Dedifferentiated amniotic fluid mesenchymal stem cell (primary cell): ENCODE results near the gene PDIA6.

ENCODE experiments used
- DNase-seq: peaks from one replicate; pipeline ENCODE4 v3.0.0-alpha.2; 2016; ENCODE audit errors: extremely low spot score

PDIA6 gene

DNA sequence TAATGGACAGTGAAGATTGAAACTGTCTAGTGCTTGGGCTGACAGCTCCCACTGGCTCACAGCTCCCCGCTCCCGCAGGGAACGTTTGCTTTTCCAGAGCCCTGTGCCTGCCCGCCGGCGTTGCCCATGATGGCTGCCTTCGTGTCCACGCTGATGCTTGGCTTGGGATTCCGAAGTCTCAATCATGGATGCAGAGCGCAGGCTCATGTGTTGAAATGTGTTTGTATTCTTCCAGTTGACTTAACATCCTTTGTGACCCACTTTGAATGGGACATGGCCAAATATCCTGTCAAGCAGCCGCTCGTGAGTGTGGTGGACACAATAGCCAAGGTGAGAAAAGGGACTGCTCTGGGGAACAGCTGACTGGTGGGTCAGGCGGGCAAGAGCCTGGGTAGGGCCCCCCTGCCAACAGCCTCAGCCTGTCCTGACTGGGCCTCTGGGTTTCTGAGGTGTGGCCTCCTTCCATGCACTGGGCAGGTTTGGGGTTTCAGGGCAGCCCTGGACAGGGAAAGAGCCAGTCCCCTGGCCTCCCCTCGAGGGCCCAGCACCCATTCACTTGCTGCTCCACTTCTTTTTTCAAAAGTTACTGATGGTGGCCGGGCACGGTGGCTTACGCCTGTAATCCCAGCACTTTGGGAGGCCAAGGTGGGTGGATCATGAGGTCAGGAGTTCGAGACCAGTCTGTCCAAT, 48.3 kb downstream of the PDIA6 start:
- no peak for DNase-seq

DNA sequence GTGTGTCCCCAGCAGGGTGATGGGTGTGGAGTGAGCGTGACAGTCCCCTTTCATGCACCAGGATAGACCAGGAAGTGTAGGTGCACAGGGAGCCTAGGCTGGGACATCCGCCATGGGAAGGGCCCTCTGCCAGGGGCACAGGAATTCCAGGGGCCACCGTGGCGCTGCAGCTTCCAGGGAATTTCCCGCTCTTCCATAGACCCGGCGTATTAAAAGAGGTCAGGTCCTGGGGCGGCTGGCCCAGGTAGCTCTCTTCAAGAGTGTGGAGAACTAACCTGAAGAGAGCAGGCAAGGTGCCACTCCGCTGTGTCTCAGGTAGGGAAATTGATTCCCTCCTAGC, 49.2 kb downstream of the PDIA6 start:
- no peak for DNase-seq

DNA sequence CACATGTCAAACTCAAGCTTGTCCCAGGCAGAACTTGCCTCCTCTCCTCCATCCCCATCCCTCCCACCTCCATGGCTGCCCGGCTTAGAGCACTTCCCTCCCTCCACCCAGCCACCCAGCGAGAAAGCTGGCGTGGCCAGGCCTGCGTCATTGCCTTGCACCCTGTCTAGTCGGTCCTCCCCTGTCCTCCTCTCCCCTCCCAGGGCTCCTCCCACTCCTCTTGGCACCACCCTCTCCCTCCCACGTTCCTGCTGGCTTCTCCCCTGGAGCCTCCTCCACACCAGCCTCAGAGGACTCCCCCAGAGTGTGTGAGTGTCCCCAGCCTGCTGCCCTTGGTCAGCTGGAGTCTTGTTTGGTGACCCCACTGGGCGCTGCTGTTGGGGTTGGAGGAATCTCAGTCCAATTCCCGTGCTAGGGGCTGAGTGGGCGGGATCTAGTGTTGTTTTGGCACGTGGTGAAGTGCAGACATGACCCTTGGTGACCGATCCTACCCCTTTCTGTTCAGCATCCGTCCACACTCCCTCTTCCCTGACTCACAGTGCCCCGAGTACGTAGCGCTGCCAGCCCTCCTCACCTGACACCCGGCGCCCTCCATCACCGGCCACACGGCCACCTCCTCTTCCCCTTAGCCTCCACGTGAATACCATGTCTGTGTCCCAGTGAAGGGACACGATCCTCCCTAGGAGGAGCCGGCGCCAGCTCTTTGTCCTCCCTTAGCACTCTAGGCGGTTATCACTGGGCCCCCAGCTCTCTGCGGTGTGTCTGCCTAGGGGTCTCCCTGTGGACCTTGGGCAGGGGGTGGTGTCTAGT, 49.7 kb downstream of the PDIA6 start:
- no peak for DNase-seq

DNA sequence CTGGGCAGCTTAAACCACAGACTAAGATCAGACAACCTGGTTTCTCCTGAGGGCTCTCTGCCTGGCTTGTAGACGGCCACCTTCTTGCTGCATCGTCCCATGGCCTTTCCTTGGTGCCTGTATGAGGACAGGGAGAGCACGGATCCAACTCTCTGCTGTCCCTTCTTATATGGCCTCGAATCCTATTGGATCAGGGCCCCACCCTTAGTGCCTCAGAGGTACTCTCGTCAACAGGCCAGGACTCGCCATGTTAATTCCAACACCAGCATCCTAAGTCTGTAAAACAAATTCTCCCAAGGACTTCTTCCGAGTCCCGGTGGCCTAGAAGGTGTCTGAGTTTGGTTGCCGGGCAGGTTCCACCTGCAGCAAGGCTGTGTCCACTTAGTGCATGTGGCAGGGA, 51.0 kb downstream of the PDIA6 start:
- DNase-seq = no peak

DNA sequence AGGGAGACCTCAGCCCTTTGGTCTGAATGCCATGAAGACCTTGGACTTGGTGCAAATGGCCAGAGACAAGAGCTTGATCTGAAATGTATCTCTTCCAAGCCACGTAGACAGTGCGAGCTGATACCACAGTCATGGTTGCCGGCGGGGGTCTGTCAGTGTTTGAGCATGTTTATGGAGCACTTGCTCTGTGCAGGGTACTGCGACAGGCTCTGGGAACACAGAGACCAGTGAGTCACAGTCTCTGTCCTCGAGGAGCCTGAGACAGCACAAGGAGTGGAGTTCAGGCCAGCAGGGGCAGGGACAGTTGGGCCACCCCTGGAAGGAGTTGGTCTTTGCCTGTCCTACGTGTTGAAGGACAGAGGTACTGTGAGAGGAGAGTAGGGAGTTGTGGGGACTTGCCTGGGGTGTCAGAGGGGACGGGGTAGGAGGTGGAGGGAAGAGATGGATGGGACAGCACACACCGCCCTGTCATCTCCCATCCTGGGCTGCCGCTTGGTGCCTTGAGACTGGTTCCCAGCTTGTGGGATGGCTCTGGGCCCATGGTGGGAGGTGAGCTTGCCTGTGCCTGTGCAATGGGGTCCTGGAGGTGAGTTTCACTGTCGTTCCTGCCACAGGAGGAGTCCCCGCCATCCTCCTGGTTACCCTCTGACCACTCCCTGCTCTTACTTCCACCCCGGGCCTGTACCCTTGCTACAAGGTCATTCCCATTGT, 51.6 kb downstream of the PDIA6 start:
- DNase-seq = no peak

- no peak for DNase-seq
Observed at GRCh38 chr2:10759151-10759714, 53.4 kb downstream of the PDIA6 start.

GRCh38 chr2:10757814-10758286, 54.7 kb downstream of the PDIA6 start:
- DNase-seq = no peak

GRCh38 chr2:10755621-10756020, 57.0 kb downstream of the PDIA6 start:
- no peak for DNase-seq

DNA sequence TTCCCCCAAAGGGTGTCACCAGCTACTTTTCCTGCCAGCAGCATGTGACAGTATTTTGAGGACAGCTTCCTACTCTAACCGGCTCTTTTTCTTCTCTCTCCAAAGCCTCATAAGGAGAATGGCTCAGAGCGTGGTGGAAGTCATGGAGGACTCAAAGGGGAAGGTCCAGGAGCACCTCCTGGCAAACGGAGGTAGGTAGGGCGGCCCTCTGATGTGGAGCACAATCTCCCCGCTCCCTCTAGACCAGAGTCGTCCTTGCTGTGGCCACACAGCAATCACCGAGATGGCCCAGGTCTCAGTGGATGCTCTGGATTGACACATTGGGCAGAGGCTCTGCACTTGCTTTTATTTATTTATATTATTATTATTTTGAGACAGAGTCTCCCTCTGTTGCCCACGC, 58.7 kb downstream of the PDIA6 start:
- DNase-seq = no peak

DNA sequence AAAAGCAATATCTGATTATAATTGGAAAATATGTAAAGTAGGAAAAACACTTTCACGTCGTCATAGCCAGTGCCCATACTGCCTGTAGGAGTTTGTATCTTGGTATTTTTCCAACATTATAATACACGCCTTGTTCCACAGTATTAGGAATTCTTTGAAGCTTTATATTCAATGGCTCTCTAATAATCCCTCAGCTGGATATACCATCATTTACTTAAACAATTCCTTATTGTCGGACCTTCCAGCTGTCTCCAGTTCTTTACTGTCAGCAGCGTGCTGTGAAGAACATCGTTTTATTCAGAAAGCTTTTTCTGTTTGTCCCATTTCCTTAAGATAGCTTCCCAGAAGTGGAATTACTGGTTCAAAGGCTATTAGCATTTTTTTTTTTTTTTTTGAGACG, 59.4 kb downstream of the PDIA6 start:
- DNase-seq = no peak

DNA sequence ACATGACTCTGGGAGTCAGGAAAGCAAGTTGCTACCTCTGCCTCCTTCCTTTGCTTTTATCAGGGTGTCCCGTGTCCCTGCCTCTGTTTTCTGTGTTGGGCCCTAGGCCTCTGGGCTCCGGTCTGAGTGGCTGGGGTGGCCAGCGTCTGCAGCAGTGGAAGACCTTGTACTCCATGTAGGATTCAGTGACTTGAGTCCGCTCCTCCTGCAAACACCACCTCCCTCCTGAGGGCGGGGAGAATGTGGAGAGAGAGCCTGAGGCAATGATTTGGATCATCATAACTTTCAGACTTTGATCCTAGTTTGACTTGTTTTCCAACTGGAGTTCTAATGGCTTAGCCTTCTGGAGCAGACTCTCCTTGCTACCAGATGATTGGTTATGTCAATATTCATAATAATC, 60.3 kb downstream of the PDIA6 start:
- no peak for DNase-seq

GRCh38 chr2:10750610-10751009, 62.0 kb downstream of the PDIA6 start:
- DNase-seq = no peak

GRCh38 chr2:10742666-10743065, 69.9 kb downstream of the PDIA6 start:
- DNase-seq = no peak

DNA sequence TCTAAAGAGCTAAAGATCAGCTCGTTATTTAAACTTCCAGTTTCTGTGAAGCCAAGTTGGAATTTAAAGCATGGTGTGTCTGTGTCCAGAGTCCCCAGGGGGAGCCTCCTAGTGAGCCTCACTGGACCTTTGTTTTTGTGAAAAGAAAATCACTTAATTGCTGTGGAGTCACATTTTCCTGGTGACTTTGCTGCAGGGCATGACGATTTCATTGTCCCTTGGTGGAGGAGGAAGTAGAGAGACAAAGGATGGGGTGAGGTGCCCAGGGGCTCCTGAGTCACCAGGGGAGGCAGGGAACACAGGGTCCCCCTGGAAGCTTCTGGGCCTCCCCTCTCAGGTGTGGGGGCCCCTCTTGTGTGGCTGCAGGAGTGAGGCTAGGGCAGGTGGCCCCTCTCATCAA, 71.4 kb downstream of the PDIA6 start:
- no peak for DNase-seq

GRCh38 chr2:10740226-10740625, 72.4 kb downstream of the PDIA6 start:
- no peak for DNase-seq

- DNase-seq = no peak
Observed at GRCh38 chr2:10738192-10738591, 74.4 kb downstream of the PDIA6 start.

- DNase-seq = no peak
Observed at GRCh38 chr2:10733980-10734379, 78.6 kb downstream of the PDIA6 start.

DNA sequence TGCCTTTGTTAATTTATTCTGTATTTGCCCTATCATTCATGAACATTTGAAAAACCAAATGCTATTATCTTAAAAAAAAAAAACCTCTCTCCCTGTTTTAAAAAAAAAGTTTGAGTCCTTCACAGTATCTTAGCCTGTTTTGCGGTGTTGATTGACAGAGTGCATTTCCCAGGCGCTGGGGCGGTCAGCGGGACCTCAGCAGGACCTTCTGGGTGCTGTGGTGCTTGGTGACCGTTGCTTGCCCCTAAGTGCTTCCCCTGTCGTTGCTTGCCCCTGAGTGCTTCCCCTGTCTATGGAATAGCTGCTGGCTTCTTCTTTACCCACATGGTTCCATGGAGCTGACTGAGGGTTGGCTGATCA, 79.0 kb downstream of the PDIA6 start:
- DNase-seq = no peak
